ENCODE data around the gene SYNGR4.
A peak's percentile ranks its signal among the peaks of the same experiment; 100 is the strongest.
"Not testable (repeated sequence)": the region's sequence is repeated elsewhere in the genome, so short reads cannot be mapped to it uniquely, and the experiment has no call there.

The SYNGR4 gene

GRCh38 chr19:48363810-48364597 lies at the start of gene SYNGR4, which contains the start of gene TMEM143:
Gene SYNGR4, plus strand, starts transcription at chr19:48364367. Its CDS starts 1,476 bp downstream, at chr19:48365843.
Gene TMEM143, minus strand, starts transcription at chr19:48363940. Its CDS starts 20 bp downstream, at chr19:48363920.
- DNase-seq (ENCODE audit: low read depth): peak; percentile 96

- no peak for DNase-seq (ENCODE audit: low read depth)
Observed at GRCh38 chr19:48315712-48316111, 48.5 kb upstream of the SYNGR4 start.

GRCh38 chr19:48317708-48317960 lies 46.5 kb upstream of the SYNGR4 start:
- DNase-seq (ENCODE audit: low read depth): not testable (repeated sequence)

- DNase-seq (ENCODE audit: low read depth): no peak
Observed at GRCh38 chr19:48318286-48318987, 45.7 kb upstream of the SYNGR4 start.

- peak; percentile 59 for DNase-seq (ENCODE audit: low read depth)
Observed at GRCh38 chr19:48319647-48320541, 44.3 kb upstream of the SYNGR4 start.

GRCh38 chr19:48321372-48321621 lies 42.9 kb upstream of the SYNGR4 start:
- peak; percentile 91 for DNase-seq (ENCODE audit: low read depth)

- DNase-seq (ENCODE audit: low read depth): peak; percentile 99
Observed at GRCh38 chr19:48321622-48322591, 42.3 kb upstream of the SYNGR4 start.

- peak; percentile 70 for DNase-seq (ENCODE audit: low read depth)
Observed at GRCh38 chr19:48325265-48325910, 38.8 kb upstream of the SYNGR4 start, which contains the start of gene EMP3. Gene EMP3, plus strand, starts transcription at chr19:48325552. Its CDS starts 1,293 bp downstream, at chr19:48326845.

- no peak for DNase-seq (ENCODE audit: low read depth)
Observed at GRCh38 chr19:48329167-48329891, 34.8 kb upstream of the SYNGR4 start.

GRCh38 chr19:48330012-48330681 lies 34.0 kb upstream of the SYNGR4 start:
- DNase-seq (ENCODE audit: low read depth): peak; percentile 60

- DNase-seq (ENCODE audit: low read depth): no peak
Observed at GRCh38 chr19:48332351-48332661, 31.9 kb upstream of the SYNGR4 start.

- DNase-seq (ENCODE audit: low read depth): peak; percentile 75
Observed at GRCh38 chr19:48332662-48333466, 31.3 kb upstream of the SYNGR4 start.

- DNase-seq (ENCODE audit: low read depth): peak; percentile 88
Observed at GRCh38 chr19:48333467-48334384, 30.4 kb upstream of the SYNGR4 start.

GRCh38 chr19:48338253-48338755 lies 25.9 kb upstream of the SYNGR4 start:
- DNase-seq (ENCODE audit: low read depth): no peak

GRCh38 chr19:48338802-48339503 lies 25.2 kb upstream of the SYNGR4 start:
- no peak for DNase-seq (ENCODE audit: low read depth)

- no peak for DNase-seq (ENCODE audit: low read depth)
Observed at GRCh38 chr19:48340995-48341394, 23.2 kb upstream of the SYNGR4 start.

All from stimulated activated CD8-positive, alpha-beta memory T cell treated with anti-CD3 and anti-CD28 coated beads, Interleukin-12 subunit alpha, Interleukin-12 subunit beta, amount 100 ng/mL, for 4 hours (primary cell).